GM12878 (cell line): ENCODE measurements around the gene UTP20. TPM values are rescaled to one million over a fixed set of nuclear protein-coding genes. Genes with fewer than 3 reads are reported as not detected.

Experiments used
- ATAC-seq: fragments of 200-7000 bp; cut with Tn5 transposase; 3 replicates; pipeline ENCODE4 v1.9.1; 2020; ENCODE audit warnings: mild to moderate bottlenecking, moderate library complexity
- BruUV-seq: library from RNA; stranded (reverse); fragments of 400-500 nt; replicated peaks from 2 replicates; lab custom pipeline; 2021; lab: Mats Ljungman, UMichigan
- CTCF ChIA-PET: fragments of 300-600 bp; sonication (Branson Sonifier 250); formaldehyde crosslinking; extraction: SDS; loops from one replicate; lab custom pipeline; 2021; ENCODE audit warnings: inconsistent platforms; lab: Yijun Ruan, JAX
- POLR2A ChIA-PET: fragments of 350-600 bp; formaldehyde crosslinking; extraction: SDS; loops from one replicate; lab custom pipeline; 2021; ENCODE audit warnings: inconsistent platforms; lab: Charles Lee
- RAD21 ChIA-PET: fragments of 300-600 bp; sonication (Branson Sonifier 250); formaldehyde crosslinking; loops from one replicate; lab custom pipeline; 2023; ENCODE audit warnings: antibody characterized with exemption; ENCODE audit not compliant: unreplicated experiment; lab: Charles Lee
- SMC1A ChIA-PET: fragments of 300-600 bp; sonication (Branson Sonifier 250); formaldehyde crosslinking; loops from one replicate; lab custom pipeline; 2023; ENCODE audit not compliant: unreplicated experiment, uncharacterized antibody; lab: Charles Lee
- DNase-seq: peaks from one replicate; pipeline ENCODE4 v3.0.0-alpha.2; 2011; ENCODE audit warnings: low read depth, low spot score
- FAIRE-seq: peaks from 3 replicates; lab custom pipeline; 2011; peaks lifted over from hg19 to GRCh38; lab: Jason Lieb, UNC
- H2AFZ ChIP-seq: 2 replicates; pipeline ENCODE4 v1.6.0; 2011; ENCODE audit warnings: low read depth, low read length, control low read depth; ENCODE audit not compliant: control insufficient read depth
- H3K27ac ChIP-seq: 2 replicates; pipeline ENCODE4 v1.5.1; 2011; ENCODE audit warnings: control low read depth; ENCODE audit not compliant: control insufficient read depth, insufficient read depth
- H3K27me3 ChIP-seq, 2 experiments: replicated peaks in 1 of 2; 2 replicates each; pipeline versions ENCODE4 v1.6.0 to v1.6.1; 2011; ENCODE audit warnings: low read length in 1 of 2; ENCODE audit not compliant: control insufficient read depth in 2 of 2, insufficient read depth in 2 of 2
- H3K36me3 ChIP-seq, 2 experiments: 2 replicates each; pipeline ENCODE4 v1.5.1; 2011; ENCODE audit warnings: low read length in 1 of 2; ENCODE audit not compliant: control insufficient read depth in 2 of 2, insufficient read depth in 2 of 2
- H3K4me1 ChIP-seq: 2 replicates; pipeline ENCODE4 v1.6.1; 2011; ENCODE audit warnings: mild to moderate bottlenecking, low read length, moderate library complexity, mixed read lengths; ENCODE audit not compliant: control insufficient read depth, insufficient read depth
- H3K4me2 ChIP-seq: 2 replicates; pipeline ENCODE4 v1.6.0; 2011; ENCODE audit warnings: control low read depth; ENCODE audit not compliant: control insufficient read depth, insufficient read depth
- H3K4me3 ChIP-seq: fragments of 200-600 bp; sonication (generic); 2 replicates; pipeline ENCODE4 v1.5.1; 2016
- H3K79me2 ChIP-seq: 2 replicates; pipeline ENCODE4 v1.6.0; 2011; ENCODE audit warnings: low read length; ENCODE audit not compliant: control insufficient read depth, insufficient read depth
- H3K9ac ChIP-seq: 2 replicates; pipeline ENCODE4 v1.8.0; 2011; ENCODE audit warnings: low read length, control low read depth, mixed read lengths; ENCODE audit not compliant: control insufficient read depth, insufficient read depth
- H3K9me3 ChIP-seq: replicated peaks from 3 replicates; pipeline ENCODE4 v1.5.1; 2011; ENCODE audit warnings: mild to moderate bottlenecking, low read length; ENCODE audit not compliant: control insufficient read depth, insufficient read depth
- H4K20me1 ChIP-seq: 2 replicates; pipeline ENCODE4 v1.6.0; 2011; ENCODE audit not compliant: control insufficient read depth, insufficient read depth
- CHD2 ChIP-seq: IDR thresholded peaks from 2 replicates; pipeline ENCODE4 v1.6.1; 2011; ENCODE audit warnings: low read depth, low read length, improper control_type of control experiment, borderline replicate concordance
- EP300 ChIP-seq, 2 experiments: fragments of 150-350 bp in 1 of 2; IDR thresholded peaks; 2 replicates each; pipeline ENCODE4 v1.6.1; 2011 to 2012; ENCODE audit warnings: low read depth in 2 of 2, low read length in 2 of 2, borderline replicate concordance in 1 of 2, improper control_type of control experiment in 1 of 2, inconsistent platforms in 1 of 2; ENCODE audit not compliant: control insufficient read depth in 1 of 2
- ETV6 ChIP-seq, 2 experiments: fragments of 450-650 bp in 1 of 2; IDR thresholded peaks in 1 of 2; conservative IDR thresholded peaks in 1 of 2; 2 replicates each; pipeline ENCODE4 v1.6.1; 2014; ENCODE audit warnings: antibody characterized with exemption in 1 of 2, borderline replicate concordance in 1 of 2, low read depth in 1 of 2, mild to moderate bottlenecking in 1 of 2, moderate library complexity in 1 of 2
- EZH2 ChIP-seq: IDR thresholded peaks from 2 replicates; pipeline ENCODE4 v1.6.1; 2012; ENCODE audit warnings: low read depth, mild to moderate bottlenecking, control low read depth, inconsistent platforms, low read length, borderline replicate concordance; ENCODE audit not compliant: control insufficient read depth
- IRF4 ChIP-seq: IDR thresholded peaks from 2 replicates; pipeline ENCODE4 v1.6.1; 2011; ENCODE audit warnings: low read depth, low read length
- KLF5 ChIP-seq: fragments of 450-650 bp; IDR thresholded peaks from 2 replicates; pipeline ENCODE4 v1.6.1; 2014; ENCODE audit warnings: mild to moderate bottlenecking; ENCODE audit not compliant: partially characterized antibody
- MTA2 ChIP-seq: fragments of 450-650 bp; IDR thresholded peaks from 2 replicates; pipeline ENCODE4 v1.6.1; 2016; ENCODE audit warnings: low read depth, mild to moderate bottlenecking, moderate library complexity
- MXI1 ChIP-seq: fragments of 150-350 bp; IDR thresholded peaks from 2 replicates; pipeline ENCODE4 v1.6.1; 2011; ENCODE audit warnings: low read depth, mild to moderate bottlenecking, inconsistent platforms, low read length, improper control_type of control experiment
- MYB ChIP-seq: fragments of 150-350 bp; IDR thresholded peaks from 2 replicates; pipeline ENCODE4 v1.6.1; 2014; ENCODE audit warnings: mild to moderate bottlenecking, low read depth, low read length, borderline replicate concordance
- POLR2A ChIP-seq: IDR thresholded peaks from 2 replicates; pipeline ENCODE4 v1.6.1; 2011; ENCODE audit warnings: low read depth, mild to moderate bottlenecking, low read length
- RB1 ChIP-seq: fragments of 450-650 bp; formaldehyde crosslinking; IDR thresholded peaks from 2 replicates; pipeline ENCODE4 v1.6.1; 2017; ENCODE audit warnings: mild to moderate bottlenecking, borderline replicate concordance
- STAT3 ChIP-seq: IDR thresholded peaks from 2 replicates; pipeline ENCODE4 v1.6.1; 2011; ENCODE audit warnings: low read depth, low read length, improper control_type of control experiment
- ZNF217 ChIP-seq: fragments of 450-650 bp; IDR thresholded peaks from 2 replicates; pipeline ENCODE4 v1.6.1; 2017; ENCODE audit warnings: antibody characterized with exemption, mild to moderate bottlenecking
- ZNF384 ChIP-seq: IDR thresholded peaks from 2 replicates; pipeline ENCODE4 v1.6.1; 2012; ENCODE audit warnings: low read depth, mild to moderate bottlenecking, low read length, improper control_type of control experiment, borderline replicate concordance
- WGBS: methylation state at CpG from one replicate; pipeline ENCODE4 v1.1.6; 2016; ENCODE audit warnings: low lambda C conversion rate; ENCODE audit not compliant: insufficient replicate concordance, insufficient coverage; ENCODE audit errors: missing lambda C conversion rate; 5-methylcytosine and 5-hydroxymethylcytosine counted together
- in situ Hi-C: fragments of 300-500 bp; cut with MboI; formaldehyde crosslinking; loops from 9 replicates; pipeline ENCODE4 v1.14.3; 2018; ENCODE audit warnings: mixed read lengths
- intact Hi-C: fragments of 100-400 bp; cut with micrococcal nuclease; formaldehyde crosslinking; loops from one replicate; pipeline ENCODE4 v1.14.2; 2022; ENCODE audit not compliant: unreplicated experiment
- polyA plus RNA-seq, 11 experiments: library from polyadenylated mRNA; depleted of rRNA in 4 of 11; unstranded in 6 of 11; stranded (reverse) in 5 of 11; fragments of >200 nt; fragmentation: Nextera tagmentation in 4 of 11; fragmentation: Illumina TruSeq in 1 of 11; extraction: Ambion mirVana in 4 of 11; extraction: Trizol in 1 of 11; gene quantifications; 1 replicate in 1 of 11; 2 replicates in 10 of 11; pipeline versions ENCODE4 v1.2.1 to v1.2.3, GENCODE V29; 2011 to 2016; ENCODE audit warnings: inconsistent platforms in 2 of 11, missing spikeins in 2 of 11, low read depth in 1 of 11
- total RNA-seq, 4 experiments: library from RNA; depleted of rRNA in 3 of 4; stranded (reverse); fragments of >200 nt in 3 of 4; fragmentation: Illumina TruSeq in 1 of 4; extraction: Trizol in 1 of 4; gene quantifications; 2 replicates each; pipeline versions ENCODE4 v1.2.1 to v1.2.3, GENCODE V29; 2013 to 2021
- TF ChIP-seq, protein P1 (sequence below): IDR thresholded peaks from 2 replicates; pipeline ENCODE4 v1.6.1; 2011; ENCODE audit warnings: low read depth, mild to moderate bottlenecking, low read length, moderate library complexity, borderline replicate concordance; ENCODE audit errors: extremely low read depth
- TF ChIP-seq, protein P2 (sequence below): IDR thresholded peaks from 2 replicates; pipeline ENCODE4 v1.6.1; 2011; ENCODE audit warnings: borderline replicate concordance, low read depth, mild to moderate bottlenecking, moderate library complexity, mixed read lengths, low read length; ENCODE audit not compliant: insufficient read depth; ENCODE audit errors: extremely low read length
- TF ChIP-seq, protein P3 (sequence below): IDR thresholded peaks from 2 replicates; pipeline ENCODE4 v1.6.1; 2011; ENCODE audit warnings: low read depth, low read length, improper control_type of control experiment, borderline replicate concordance

Gene UTP20
- total and polyA plus RNA-seq, 10 of the 15 experiments (the other 5 are each of a cell fraction or from before 2014, with no cell fraction given): 3.6 to 25.6 (median 16.7) TPM

GRCh38 chr12:101299346-101299745 lies 19.4 kb downstream of the UTP20 start:
- no peak overlapping the region for H2AFZ ChIP-seq
- WGBS: 87% methylated on average over 2 of the region's 2 CpGs
- no peaks in the 10 kb centered on the region for H4K20me1 ChIP-seq
- no peak overlapping the region for H3K4me2 ChIP-seq
- H3K27me3 ChIP-seq: no peaks in the 10 kb centered on the region
- H3K36me3 ChIP-seq: peaks cover 6 to 13% of the 10 kb centered on the region in 2 experiments
- intact Hi-C loops: no loop called here
- ChIA-PET CTCF (interaction anchor here (1.3 kb wide), 1 partner anchor 18 kb away, joined by 3 read pairs; no protein-coding TSS in a partner anchor), POLR2A (interaction anchor here (0.5 to 0.6 kb wide), 2 partner anchors 71 to 621 kb away, joined by 3 to 5 read pairs; no protein-coding TSS in a partner anchor), SMC1A (no interaction called here), RAD21 (no interaction called here)
- DNase-seq: no peak
- no peak for FAIRE-seq
- H3K9me3 ChIP-seq: no peaks in the 10 kb centered on the region
- ATAC-seq: no peak
- no TSS peak for BruUV-seq
- TF ChIP-seq ETV6 (conservative IDR thresholded peaks at IDR 0.05 in 1 of 2, IDR thresholded peaks at IDR 0.05 in 1 of 2; ENCODE audit: borderline replicate concordance in 1 of 2, low read depth in 1 of 2): no peak
- TF ChIP-seq, protein P1, sequence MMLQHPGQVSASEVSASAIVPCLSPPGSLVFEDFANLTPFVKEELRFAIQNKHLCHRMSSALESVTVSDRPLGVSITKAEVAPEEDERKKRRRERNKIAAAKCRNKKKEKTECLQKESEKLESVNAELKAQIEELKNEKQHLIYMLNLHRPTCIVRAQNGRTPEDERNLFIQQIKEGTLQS: no peak
- TF ChIP-seq MXI1: no peak
- no peak for TF ChIP-seq MTA2
- TF ChIP-seq POLR2A: no peak
- TF ChIP-seq, protein P2, sequence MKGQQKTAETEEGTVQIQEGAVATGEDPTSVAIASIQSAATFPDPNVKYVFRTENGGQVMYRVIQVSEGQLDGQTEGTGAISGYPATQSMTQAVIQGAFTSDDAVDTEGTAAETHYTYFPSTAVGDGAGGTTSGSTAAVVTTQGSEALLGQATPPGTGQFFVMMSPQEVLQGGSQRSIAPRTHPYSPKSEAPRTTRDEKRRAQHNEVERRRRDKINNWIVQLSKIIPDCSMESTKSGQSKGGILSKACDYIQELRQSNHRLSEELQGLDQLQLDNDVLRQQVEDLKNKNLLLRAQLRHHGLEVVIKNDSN: no peak
- TF ChIP-seq MYB: no peak
- no peak for TF ChIP-seq ZNF217
- TF ChIP-seq KLF5: no peak
- TF ChIP-seq RB1: no peak
- TF ChIP-seq STAT3: no peak
- no peak for TF ChIP-seq CHD2
- no peak for TF ChIP-seq IRF4
- TF ChIP-seq, protein P3, sequence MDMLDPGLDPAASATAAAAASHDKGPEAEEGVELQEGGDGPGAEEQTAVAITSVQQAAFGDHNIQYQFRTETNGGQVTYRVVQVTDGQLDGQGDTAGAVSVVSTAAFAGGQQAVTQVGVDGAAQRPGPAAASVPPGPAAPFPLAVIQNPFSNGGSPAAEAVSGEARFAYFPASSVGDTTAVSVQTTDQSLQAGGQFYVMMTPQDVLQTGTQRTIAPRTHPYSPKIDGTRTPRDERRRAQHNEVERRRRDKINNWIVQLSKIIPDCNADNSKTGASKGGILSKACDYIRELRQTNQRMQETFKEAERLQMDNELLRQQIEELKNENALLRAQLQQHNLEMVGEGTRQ: no peak
- no peak for TF ChIP-seq EZH2
- TF ChIP-seq ZNF384: no peak
- no peak for TF ChIP-seq EP300 (IDR thresholded peaks at IDR 0.05; ENCODE audit: borderline replicate concordance in 1 of 2, control insufficient read depth in 1 of 2, low read depth in 2 of 2, low read length in 2 of 2)
- H3K4me1 ChIP-seq: no peaks in the 10 kb centered on the region
- no peaks in the 10 kb centered on the region for H3K79me2 ChIP-seq
- H3K4me3 ChIP-seq: no peak overlapping the region
- H3K27ac ChIP-seq: no peak overlapping the region
- H3K9ac ChIP-seq: no peak overlapping the region
- in situ Hi-C loops: no loop called here
